Measurements from ENCODE around the gene GPNMB. TPM values are rescaled to one million over a fixed set of nuclear protein-coding genes. Genes with fewer than 3 reads are reported as not detected.

GPNMB gene
- total and polyA plus RNA-seq, 2 of the 13 experiments (the other 11 are each of a cell fraction or from before 2014, with no cell fraction given) = 1.1 to 1.6 TPM

- peak; percentile 75 for TF ChIP-seq ZNF772 (CRISPR knock-in tag; IDR thresholded peaks at IDR 0.05)
- 0 out of 2 replicates have a peak, but pooled peaks have one; percentile 62 for TF ChIP-seq ZNF724P (CRISPR knock-in tag; IDR thresholded peaks at IDR 0.05; ENCODE audit: borderline replicate concordance)
- TF ChIP-seq SKIL (CRISPR knock-in tag; IDR thresholded peaks at IDR 0.05; ENCODE audit: borderline replicate concordance) = no peak
- TF ChIP-seq ZNF30 (CRISPR knock-in tag; IDR thresholded peaks at IDR 0.05) = no peak
- TF ChIP-seq ZNF678 (CRISPR knock-in tag; IDR thresholded peaks at IDR 0.05) = no peak
- TF ChIP-seq TBX3 (IDR thresholded peaks at IDR 0.05; ENCODE audit: borderline replicate concordance) = peak; percentile 26; the same call in 1 of the 2 replicates
- TF ChIP-seq CTCF (CRISPR knock-in tag; IDR thresholded peaks at IDR 0.05) = peak; percentile 11; the same call in 1 of the 2 replicates
- no peak for TF ChIP-seq ZNF737 (CRISPR knock-in tag; IDR thresholded peaks at IDR 0.05; ENCODE audit: borderline replicate concordance)
- no peak for TF ChIP-seq HNRNPK (IDR thresholded peaks at IDR 0.05; ENCODE audit: low read depth, low read length, poor library complexity, severe bottlenecking)
- TF ChIP-seq ZSCAN12 (CRISPR knock-in tag; IDR thresholded peaks at IDR 0.05) = no peak
- peak; percentile 34; the same call in 1 of the 2 replicates for TF ChIP-seq SMAD3 (CRISPR knock-in tag; IDR thresholded peaks at IDR 0.05)
- TF ChIP-seq FOXA1 (IDR thresholded peaks at IDR 0.05) = no peak
- peak; percentile 90 for TF ChIP-seq FOXA1 (CRISPR knock-in tag; IDR thresholded peaks at IDR 0.05)
- TF ChIP-seq HMGXB3 (CRISPR knock-in tag; IDR thresholded peaks at IDR 0.05; ENCODE audit: borderline replicate concordance) = peak; percentile 63
- no peak for TF ChIP-seq E2F2 (CRISPR knock-in tag; IDR thresholded peaks at IDR 0.05; ENCODE audit: borderline replicate concordance)
- TF ChIP-seq ZMYM2 (CRISPR knock-in tag; IDR thresholded peaks at IDR 0.05) = peak; percentile 91
- TF ChIP-seq REPIN1 (CRISPR knock-in tag; IDR thresholded peaks at IDR 0.05; ENCODE audit: borderline replicate concordance, low read depth) = peak; percentile 82
- TF ChIP-seq ONECUT2 (CRISPR knock-in tag; IDR thresholded peaks at IDR 0.05) = peak; percentile 49; the same call in 1 of the 2 replicates
- no peak for TF ChIP-seq NCOA5 (CRISPR knock-in tag; IDR thresholded peaks at IDR 0.05)
- peak; percentile 88; the same call in 1 of the 2 replicates for TF ChIP-seq FOXJ3 (CRISPR knock-in tag; IDR thresholded peaks at IDR 0.05; ENCODE audit: borderline replicate concordance)
- 0 out of 2 replicates have a peak, but pooled peaks have one; percentile 16 for TF ChIP-seq ZNF598 (CRISPR knock-in tag; IDR thresholded peaks at IDR 0.05; ENCODE audit: borderline replicate concordance)
These were observed 47.0 kb downstream of the GPNMB start (continued) for GRCh38 chr7:23293500-23294073.

Data from HepG2 (cell line).